ENCODE results near the gene SLC49A3.

- no peak for TF ChIP-seq CTCF (IDR thresholded peaks at IDR 0.05)
- TF ChIP-seq POLR2A (IDR thresholded peaks at IDR 0.05), result no peak
These were observed 30.9 kb downstream of the SLC49A3 start for GRCh38 chr4:657834-658667.
